Stimulated activated naive CD8-positive, alpha-beta T cell treated with anti-CD3 and anti-CD28 coated beads, Interleukin-15, Interleukin-2, amounts not matched to agents 100 ng/mL and 50 ng/mL, for 24 hours (primary cell): ENCODE data around the gene C1orf159.
"Not testable (repeated sequence)": the region's sequence is repeated elsewhere in the genome, so short reads cannot be mapped to it uniquely, and the experiment has no call there.

Experiments used
- H3K27ac Mint-ChIP-seq: one replicate; pipeline ENCODE4 v1.8.0; 2021; ENCODE audit warnings: mild to moderate bottlenecking, mixed read lengths
- H3K27me3 Mint-ChIP-seq: one replicate; pipeline ENCODE4 v1.8.0; 2021; ENCODE audit warnings: mixed read lengths
- H3K36me3 Mint-ChIP-seq: one replicate; pipeline ENCODE4 v1.8.0; 2021; ENCODE audit warnings: low read depth, mixed read lengths
- H3K4me1 Mint-ChIP-seq: one replicate; pipeline ENCODE4 v1.8.0; 2021; ENCODE audit warnings: low read depth, mixed read lengths
- H3K4me3 Mint-ChIP-seq: one replicate; pipeline ENCODE4 v1.8.0; 2021; ENCODE audit warnings: mild to moderate bottlenecking, mixed read lengths
- H3K9me3 Mint-ChIP-seq: one replicate; pipeline ENCODE4 v1.8.0; 2021; ENCODE audit warnings: mixed read lengths

C1orf159 gene

GRCh38 chr1:1143636-1144035 lies 27.7 kb upstream of the C1orf159 start:
- Mint-ChIP-seq H3K4me1 (peaks cover 26% of the 10 kb centered on the region), H3K27me3 (no peaks in the 10 kb centered on the region), H3K9me3 (no peaks in the 10 kb centered on the region), H3K36me3 (no peaks in the 10 kb centered on the region), H3K27ac (peak overlapping the region; percentile 93), H3K4me3 (peak overlapping the region; percentile 44)

GRCh38 chr1:1142844-1143243 lies 27.0 kb upstream of the C1orf159 start:
- Mint-ChIP-seq H3K4me1 (peaks cover 34% of the 10 kb centered on the region), H3K36me3 (no peaks in the 10 kb centered on the region), H3K4me3 (no peak overlapping the region), H3K9me3 (no peaks in the 10 kb centered on the region), H3K27ac (no peak overlapping the region), H3K27me3 (no peaks in the 10 kb centered on the region)

- H3K4me3 Mint-ChIP-seq, H3K36me3 Mint-ChIP-seq, H3K27me3 Mint-ChIP-seq, H3K9me3 Mint-ChIP-seq: not testable (repeated sequence)
- peak overlapping the region; percentile 52 for H3K27ac Mint-ChIP-seq
- peaks cover 39% of the 10 kb centered on the region for H3K4me1 Mint-ChIP-seq
Observed at GRCh38 chr1:1142352-1142751, 26.5 kb upstream of the C1orf159 start.

GRCh38 chr1:1141911-1142250 lies 26.0 kb upstream of the C1orf159 start:
- H3K36me3 Mint-ChIP-seq = no peaks in the 10 kb centered on the region
- no peaks in the 10 kb centered on the region for H3K27me3 Mint-ChIP-seq
- peak overlapping the region; percentile 52 for H3K27ac Mint-ChIP-seq
- no peak overlapping the region for H3K4me3 Mint-ChIP-seq
- H3K9me3 Mint-ChIP-seq = no peaks in the 10 kb centered on the region
- H3K4me1 Mint-ChIP-seq = peaks cover 41% of the 10 kb centered on the region

- Mint-ChIP-seq H3K4me3 (no peak overlapping the region), H3K4me1 (peaks cover 41% of the 10 kb centered on the region)
Observed at GRCh38 chr1:1141244-1141910, 25.5 kb upstream of the C1orf159 start.

GRCh38 chr1:1140673-1141072 lies 24.8 kb upstream of the C1orf159 start:
- Mint-ChIP-seq H3K27me3 (no peaks in the 10 kb centered on the region), H3K4me3 (no peak overlapping the region), H3K4me1 (peaks cover 41% of the 10 kb centered on the region), H3K36me3 (no peaks in the 10 kb centered on the region), H3K27ac (no peak overlapping the region), H3K9me3 (no peaks in the 10 kb centered on the region)

More at GRCh38 chr1:1141244-1141910, 25.5 kb upstream of the C1orf159 start:
- Mint-ChIP-seq H3K36me3 (no peaks in the 10 kb centered on the region), H3K9me3 (no peaks in the 10 kb centered on the region), H3K27me3 (no peaks in the 10 kb centered on the region), H3K27ac (no peak overlapping the region)

- Mint-ChIP-seq H3K9me3 (no peaks in the 10 kb centered on the region), H3K4me3 (peak overlapping the region; percentile 71), H3K27ac (peak overlapping the region; percentile 85), H3K4me1 (peaks cover 26% of the 10 kb centered on the region), H3K36me3 (no peaks in the 10 kb centered on the region), H3K27me3 (no peaks in the 10 kb centered on the region)
Observed at GRCh38 chr1:1137256-1138045, 21.6 kb upstream of the C1orf159 start.

- peak overlapping the region; percentile 13 for H3K4me3 Mint-ChIP-seq
- no peaks in the 10 kb centered on the region for H3K9me3 Mint-ChIP-seq
- no peaks in the 10 kb centered on the region for H3K36me3 Mint-ChIP-seq
- peaks cover 20% of the 10 kb centered on the region for H3K4me1 Mint-ChIP-seq
- no peaks in the 10 kb centered on the region for H3K27me3 Mint-ChIP-seq
- H3K27ac Mint-ChIP-seq = peak overlapping the region; percentile 45
Observed at GRCh38 chr1:1136547-1137230, 20.8 kb upstream of the C1orf159 start.

- H3K4me3 Mint-ChIP-seq = peak overlapping the region; percentile 4
Observed at GRCh38 chr1:1135339-1136136, 19.6 kb upstream of the C1orf159 start.

GRCh38 chr1:1134300-1134970 lies 18.5 kb upstream of the C1orf159 start:
- no peaks in the 10 kb centered on the region for H3K9me3 Mint-ChIP-seq
- H3K4me1 Mint-ChIP-seq = peaks cover 20% of the 10 kb centered on the region
- H3K4me3 Mint-ChIP-seq = no peak overlapping the region
- no peaks in the 10 kb centered on the region for H3K36me3 Mint-ChIP-seq
- H3K27me3 Mint-ChIP-seq = no peaks in the 10 kb centered on the region
- H3K27ac Mint-ChIP-seq = no peak overlapping the region

More at GRCh38 chr1:1135339-1136136, 19.6 kb upstream of the C1orf159 start:
- Mint-ChIP-seq H3K9me3 (no peaks in the 10 kb centered on the region), H3K4me1 (peaks cover 20% of the 10 kb centered on the region), H3K36me3 (no peaks in the 10 kb centered on the region), H3K27me3 (no peaks in the 10 kb centered on the region), H3K27ac (no peak overlapping the region)

- Mint-ChIP-seq H3K27ac (no peak overlapping the region), H3K36me3 (no peaks in the 10 kb centered on the region), H3K9me3 (no peaks in the 10 kb centered on the region), H3K4me1 (peaks cover 14% of the 10 kb centered on the region), H3K27me3 (no peaks in the 10 kb centered on the region), H3K4me3 (no peak overlapping the region)
Observed at GRCh38 chr1:1132956-1133750, 17.3 kb upstream of the C1orf159 start.

- H3K9me3 Mint-ChIP-seq = no peaks in the 10 kb centered on the region
- no peak overlapping the region for H3K4me3 Mint-ChIP-seq
- H3K27me3 Mint-ChIP-seq = no peaks in the 10 kb centered on the region
- no peak overlapping the region for H3K27ac Mint-ChIP-seq
- H3K4me1 Mint-ChIP-seq = peaks cover 6% of the 10 kb centered on the region
- no peaks in the 10 kb centered on the region for H3K36me3 Mint-ChIP-seq
Observed at GRCh38 chr1:1132042-1132950, 16.4 kb upstream of the C1orf159 start.
